HFFc6 (cell line): Measurements from ENCODE around the gene PPAN. TPM values are rescaled to one million over a fixed set of nuclear protein-coding genes. Genes with fewer than 3 reads are reported as not detected.

ENCODE experiments used
- DNase-seq: peaks from one replicate; pipeline ENCODE4 v3.0.0-alpha.2; 2018
- H3K27ac Mint-ChIP-seq: 2 replicates; pipeline ENCODE4 v1.8.0; 2020; ENCODE audit warnings: mild to moderate bottlenecking, mixed read lengths
- H3K27me3 Mint-ChIP-seq: 2 replicates; pipeline ENCODE4 v1.8.0; 2021; ENCODE audit warnings: mild to moderate bottlenecking, moderate library complexity, mixed read lengths; ENCODE audit not compliant: insufficient read depth
- H3K36me3 Mint-ChIP-seq: 2 replicates; pipeline ENCODE4 v1.8.0; 2021; ENCODE audit warnings: low read depth, mixed read lengths
- H3K4me1 Mint-ChIP-seq: 2 replicates; pipeline ENCODE4 v1.8.0; 2020; ENCODE audit warnings: low read depth, mixed read lengths
- H3K4me3 Mint-ChIP-seq: 2 replicates; pipeline ENCODE4 v1.8.0; 2020; ENCODE audit warnings: mild to moderate bottlenecking, moderate library complexity, mixed read lengths
- H3K9me3 Mint-ChIP-seq: 2 replicates; pipeline ENCODE4 v1.8.0; 2020; ENCODE audit warnings: mild to moderate bottlenecking, mixed read lengths
- total RNA-seq, 6 experiments: library from RNA; stranded (reverse); fragmentation: NEBNext Ultra II Directional; extraction: Animal tissue kit (Norgen Biotek cat#: 25700); gene quantifications; 2 replicates in 1 of 6; 3 replicates in 5 of 6; pipeline ENCODE4 v1.2.3, GENCODE V29; 2021
- TF ChIP-seq, protein P1 (sequence below): fragments of 200-600 bp; sonication (generic); IDR thresholded peaks from 2 replicates; pipeline ENCODE4 v1.5.0; 2021; ENCODE audit warnings: antibody characterized with exemption, mild to moderate bottlenecking

Gene PPAN
- total RNA-seq, 6 experiments from 2014 or later = 36.4 to 42.2 (median 41.0) TPM

DNA sequence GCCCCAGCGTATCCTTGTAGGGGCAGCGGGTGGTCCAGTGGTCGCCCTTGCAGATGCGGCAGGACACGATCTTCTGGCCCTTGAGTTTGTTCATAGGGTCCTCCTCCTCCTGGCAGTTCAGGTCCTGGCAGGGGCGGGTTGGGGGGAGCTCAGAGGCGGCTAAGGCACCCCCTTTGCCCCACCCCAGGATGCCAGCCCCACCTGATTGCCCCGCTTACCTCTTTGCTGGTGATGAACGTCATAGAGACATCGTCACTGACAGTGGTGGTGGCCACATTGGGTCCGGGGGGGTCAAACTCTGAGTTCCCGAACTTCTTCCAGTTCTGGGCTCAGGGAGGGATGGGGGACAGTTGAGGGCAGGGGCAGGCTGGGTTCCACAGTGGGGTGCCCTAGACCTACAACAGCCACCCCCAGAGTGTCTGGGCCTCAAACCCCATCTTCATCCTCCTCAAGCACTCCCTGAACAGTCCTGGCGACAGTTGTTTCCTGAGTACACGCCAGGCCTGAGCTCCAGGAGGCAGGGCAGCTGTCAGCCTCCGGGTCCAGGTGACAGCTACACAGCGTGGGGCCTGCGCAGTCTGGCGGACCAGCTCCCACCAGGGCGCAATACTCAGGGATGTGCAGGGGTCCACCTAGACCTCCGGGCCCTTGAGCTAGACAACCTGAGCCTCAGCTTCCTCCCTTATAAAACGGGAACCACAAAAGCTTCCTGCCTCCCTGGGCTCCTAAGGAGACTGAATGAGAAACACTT is 10.9 kb downstream of the PPAN start:
- H3K9me3 Mint-ChIP-seq = no peaks in the 10 kb centered on the region
- TF ChIP-seq, protein P1, sequence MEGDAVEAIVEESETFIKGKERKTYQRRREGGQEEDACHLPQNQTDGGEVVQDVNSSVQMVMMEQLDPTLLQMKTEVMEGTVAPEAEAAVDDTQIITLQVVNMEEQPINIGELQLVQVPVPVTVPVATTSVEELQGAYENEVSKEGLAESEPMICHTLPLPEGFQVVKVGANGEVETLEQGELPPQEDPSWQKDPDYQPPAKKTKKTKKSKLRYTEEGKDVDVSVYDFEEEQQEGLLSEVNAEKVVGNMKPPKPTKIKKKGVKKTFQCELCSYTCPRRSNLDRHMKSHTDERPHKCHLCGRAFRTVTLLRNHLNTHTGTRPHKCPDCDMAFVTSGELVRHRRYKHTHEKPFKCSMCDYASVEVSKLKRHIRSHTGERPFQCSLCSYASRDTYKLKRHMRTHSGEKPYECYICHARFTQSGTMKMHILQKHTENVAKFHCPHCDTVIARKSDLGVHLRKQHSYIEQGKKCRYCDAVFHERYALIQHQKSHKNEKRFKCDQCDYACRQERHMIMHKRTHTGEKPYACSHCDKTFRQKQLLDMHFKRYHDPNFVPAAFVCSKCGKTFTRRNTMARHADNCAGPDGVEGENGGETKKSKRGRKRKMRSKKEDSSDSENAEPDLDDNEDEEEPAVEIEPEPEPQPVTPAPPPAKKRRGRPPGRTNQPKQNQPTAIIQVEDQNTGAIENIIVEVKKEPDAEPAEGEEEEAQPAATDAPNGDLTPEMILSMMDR = no peak
- H3K4me1 Mint-ChIP-seq = peaks cover 29% of the 10 kb centered on the region
- no peak for DNase-seq
- H3K27me3 Mint-ChIP-seq = peaks cover 27% of the 10 kb centered on the region
- H3K4me3 Mint-ChIP-seq = no peak overlapping the region; the same call in 1 of the 2 replicates
- H3K36me3 Mint-ChIP-seq = peaks cover 13% of the 10 kb centered on the region
- H3K27ac Mint-ChIP-seq = no peak overlapping the region

DNA sequence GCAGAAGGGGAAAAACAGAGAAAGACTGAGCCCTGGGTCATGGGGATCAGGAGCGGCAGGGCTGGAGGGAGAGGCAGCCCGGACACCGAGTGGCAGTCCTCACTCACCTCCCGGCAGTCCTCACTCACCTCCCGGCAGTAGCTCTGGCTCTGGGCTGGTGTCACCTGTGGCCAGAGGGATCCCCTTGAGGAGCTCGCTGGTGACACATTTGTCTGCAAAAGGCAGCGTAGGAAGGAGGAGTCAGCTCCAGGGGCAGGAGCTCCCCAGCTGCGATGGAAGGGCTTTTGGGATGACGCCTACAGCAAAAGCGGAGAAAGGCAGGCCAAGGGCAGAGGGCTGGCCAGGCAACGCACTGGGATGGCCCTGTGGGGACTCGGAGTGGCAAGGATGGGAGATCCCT is 12.8 kb downstream of the PPAN start:
- Mint-ChIP-seq H3K9me3 (no peaks in the 10 kb centered on the region), H3K4me1 (peaks cover 24% of the 10 kb centered on the region), H3K27ac (peak overlapping the region; percentile 94), H3K4me3 (peak overlapping the region; percentile 98), H3K27me3 (peaks cover 23% of the 10 kb centered on the region), H3K36me3 (peaks cover 13% of the 10 kb centered on the region)
- no peak for DNase-seq
- TF ChIP-seq, protein P1 = no peak

DNA sequence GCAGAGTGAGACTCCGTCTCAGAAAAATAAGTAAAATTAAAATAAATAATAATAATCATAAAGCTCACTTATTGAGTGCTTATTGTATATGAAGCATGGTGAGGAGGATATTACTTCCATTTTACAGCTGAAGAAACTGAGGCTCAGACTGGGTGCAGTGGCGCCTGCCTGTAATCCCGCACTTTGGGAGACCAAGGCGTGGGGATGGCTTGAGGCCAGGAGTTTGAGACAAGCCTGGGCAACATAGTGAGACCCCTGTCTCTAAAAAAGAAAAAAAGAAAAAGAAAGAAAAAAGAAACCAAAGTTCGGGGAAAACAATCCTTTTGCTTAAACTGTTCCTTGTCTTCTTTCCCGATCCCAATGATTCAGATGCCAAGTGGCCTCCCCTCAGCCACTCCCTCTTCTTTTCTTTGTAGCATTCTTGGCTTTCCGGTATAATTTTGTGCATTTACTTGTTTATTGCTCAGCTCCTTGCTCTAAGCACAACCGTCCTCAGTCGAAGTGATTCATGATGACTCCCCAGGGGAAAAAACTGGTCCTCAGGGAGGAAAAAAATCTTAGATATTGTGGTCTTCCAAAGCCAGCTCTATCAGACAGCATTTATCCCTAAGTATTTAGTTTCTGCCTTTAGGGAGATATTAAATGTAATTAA is 14.5 kb downstream of the PPAN start:
- no peaks in the 10 kb centered on the region for H3K9me3 Mint-ChIP-seq
- DNase-seq = peak; percentile 97
- TF ChIP-seq, protein P1 = no peak
- H3K36me3 Mint-ChIP-seq = peaks cover 18% of the 10 kb centered on the region
- peak overlapping the region; percentile 84 for H3K4me3 Mint-ChIP-seq
- H3K4me1 Mint-ChIP-seq = peaks cover 24% of the 10 kb centered on the region
- peak overlapping the region; percentile 88 for H3K27ac Mint-ChIP-seq
- peaks cover 13% of the 10 kb centered on the region for H3K27me3 Mint-ChIP-seq

DNA sequence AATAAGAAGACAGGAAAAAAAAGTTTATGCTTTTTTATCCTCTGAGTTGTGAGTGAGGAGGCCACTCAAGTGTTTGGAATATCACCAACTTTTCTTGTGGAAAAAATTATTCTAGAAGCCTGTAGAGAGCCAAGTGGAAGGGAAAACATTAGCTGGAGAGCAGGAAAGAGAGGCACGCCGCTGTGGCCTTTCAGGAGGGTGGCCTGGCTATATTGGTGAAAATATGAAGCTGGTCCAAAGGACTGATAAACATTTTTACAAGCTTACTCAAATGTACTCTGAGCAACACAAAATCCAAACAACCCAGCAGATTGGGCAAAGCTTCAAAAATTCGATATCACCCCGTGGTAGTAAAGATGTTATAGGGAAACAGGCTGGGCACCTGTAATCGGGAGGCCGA is 15.9 kb downstream of the PPAN start:
- no peaks in the 10 kb centered on the region for H3K9me3 Mint-ChIP-seq
- peaks cover 24% of the 10 kb centered on the region for H3K4me1 Mint-ChIP-seq
- H3K4me3 Mint-ChIP-seq = peak overlapping the region; percentile 43
- peaks cover 11% of the 10 kb centered on the region for H3K36me3 Mint-ChIP-seq
- H3K27ac Mint-ChIP-seq = peak overlapping the region; percentile 81
- peak; percentile 66 for DNase-seq
- TF ChIP-seq, protein P1 = no peak
- H3K27me3 Mint-ChIP-seq = peaks cover 10% of the 10 kb centered on the region

DNA sequence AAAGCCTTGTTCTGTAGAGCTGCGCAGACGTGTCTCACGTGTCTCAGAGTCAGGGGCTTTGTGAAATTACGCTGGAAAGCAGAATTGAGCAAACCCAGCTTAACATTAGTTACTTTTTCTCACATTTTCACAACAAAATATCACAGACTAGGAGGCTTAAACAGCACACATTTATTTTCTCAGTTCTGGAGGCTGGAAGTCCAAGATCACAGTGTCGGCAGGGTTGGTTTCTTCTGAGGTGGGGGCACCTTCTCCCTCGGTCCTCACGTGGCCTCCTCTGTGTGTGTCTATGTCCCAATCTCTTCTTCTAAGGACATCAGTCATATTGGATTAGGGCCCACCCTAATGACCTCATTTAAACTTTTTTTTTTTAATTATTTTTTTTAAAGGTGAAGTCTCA is 18.3 kb downstream of the PPAN start:
- DNase-seq = no peak
- Mint-ChIP-seq H3K4me1 (peaks cover 19% of the 10 kb centered on the region), H3K36me3 (peaks cover 5% of the 10 kb centered on the region), H3K9me3 (no peaks in the 10 kb centered on the region), H3K4me3 (no peak overlapping the region), H3K27me3 (peaks cover 10% of the 10 kb centered on the region), H3K27ac (no peak overlapping the region)
- TF ChIP-seq, protein P1 = no peak
